Femur (tissue), 1 donor: ENCODE measurements around the gene PSEN2.
"Not testable (repeated sequence)": the region's sequence is repeated elsewhere in the genome, so short reads cannot be mapped to it uniquely, and the experiment has no call there.

Experiments
- DNase-seq: peaks from one replicate; pipeline ENCODE4 v3.0.0-alpha.2; 2017

PSEN2 gene

DNA sequence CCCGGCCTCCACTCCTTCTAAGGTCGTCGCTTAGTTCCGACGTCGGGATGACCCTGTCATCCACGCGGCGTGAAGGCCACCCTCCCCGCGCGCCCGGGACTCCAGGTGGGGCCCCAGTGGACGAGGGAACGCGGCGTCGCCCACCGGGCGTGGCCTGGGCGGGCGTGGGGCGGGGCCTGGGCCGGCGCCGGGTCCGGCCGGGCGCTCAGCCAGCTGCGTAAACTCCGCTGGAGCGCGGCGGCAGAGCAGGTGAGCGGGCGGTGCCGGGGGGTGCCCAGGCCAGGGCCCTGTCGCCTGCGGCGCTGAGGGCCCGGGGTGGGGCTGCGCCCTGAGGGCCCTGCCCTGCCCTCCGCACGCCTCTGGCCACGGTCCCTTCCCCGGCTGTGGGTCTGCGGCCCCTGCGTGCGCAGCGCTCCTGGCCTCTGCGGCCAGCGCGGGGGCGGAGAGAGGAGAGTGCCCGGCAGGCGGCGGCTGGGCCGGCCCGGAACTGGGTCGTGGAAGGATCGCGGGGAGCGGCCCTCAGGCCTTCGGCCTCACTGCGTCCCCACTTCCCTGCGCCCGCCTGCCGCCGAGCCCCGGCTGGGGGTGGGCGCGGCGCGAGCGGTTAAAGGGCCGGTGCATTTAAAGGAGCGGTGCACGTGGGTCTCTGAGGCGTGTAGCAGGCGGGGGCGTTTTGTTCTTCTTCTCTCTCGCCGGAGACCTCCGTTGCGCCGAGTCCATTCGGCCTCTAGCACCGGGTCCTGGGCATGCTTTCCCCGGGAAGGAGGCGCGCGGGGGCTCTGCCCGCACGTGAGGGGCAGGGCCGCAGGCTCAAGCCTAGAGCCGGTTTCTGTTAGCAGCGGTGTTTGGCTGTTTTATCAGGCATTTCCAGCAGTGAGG, at the start of gene PSEN2:
Gene PSEN2 (plus strand): TSS at position 216 of the 879 bp plus-strand sequence. CDS start 11,292 bp downstream, outside the sequence.
- DNase-seq = peak; percentile 65

DNA sequence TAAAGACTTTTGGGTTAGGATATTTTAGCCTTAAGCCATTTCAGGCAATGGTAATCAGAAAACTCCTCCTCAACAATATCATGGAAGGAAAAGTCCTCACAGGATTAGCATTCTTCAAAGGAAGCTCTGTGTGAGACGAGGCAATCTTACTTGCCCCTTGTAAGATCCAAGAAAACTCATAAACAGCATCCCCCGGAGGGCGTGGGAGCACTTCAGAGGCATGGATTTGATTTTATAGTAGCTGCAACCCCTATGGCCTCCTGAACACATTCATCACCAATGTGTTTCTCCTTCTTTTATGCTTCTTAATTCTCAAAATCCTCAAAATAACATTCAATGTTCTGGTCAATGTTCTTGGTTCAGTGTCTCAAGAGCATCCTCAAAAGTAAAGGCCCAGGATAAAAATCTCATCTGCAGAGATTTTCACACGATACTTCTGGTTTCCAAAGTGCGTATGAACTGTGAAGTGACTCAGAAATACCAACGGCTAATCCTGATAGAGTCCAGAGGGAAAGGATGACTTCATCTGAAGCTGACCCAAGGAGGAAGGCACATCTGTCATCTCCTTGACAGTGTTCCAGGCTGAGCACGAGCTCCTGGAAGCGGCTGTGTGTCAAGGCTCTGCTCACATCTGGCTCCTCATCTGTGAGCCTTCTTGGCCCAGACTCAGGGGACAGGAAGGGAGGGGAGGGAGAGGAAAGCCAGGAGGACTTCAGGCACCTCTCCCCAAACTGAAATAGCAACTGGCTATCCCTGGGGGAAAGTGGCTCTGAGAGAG, 49.3 kb upstream of the PSEN2 start:
- DNase-seq = peak; percentile 93

DNA sequence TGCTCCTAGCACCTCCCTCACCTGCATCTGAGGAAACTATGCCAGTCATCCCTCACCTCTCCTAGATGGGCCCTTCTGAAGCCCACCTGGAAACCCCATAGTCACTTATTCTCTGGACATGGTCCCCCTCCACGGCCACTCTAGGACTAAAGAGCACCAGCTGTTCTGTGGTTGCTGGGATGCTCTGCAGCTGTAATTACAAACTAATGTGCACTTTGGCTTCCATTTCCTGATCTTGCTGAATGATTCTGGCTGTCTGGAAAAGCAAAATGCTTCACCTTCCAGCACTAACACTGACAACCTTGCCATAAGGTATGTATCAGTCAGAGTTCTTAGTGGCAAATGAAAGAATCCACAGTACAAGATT, 48.7 kb upstream of the PSEN2 start:
- DNase-seq = no peak

DNA sequence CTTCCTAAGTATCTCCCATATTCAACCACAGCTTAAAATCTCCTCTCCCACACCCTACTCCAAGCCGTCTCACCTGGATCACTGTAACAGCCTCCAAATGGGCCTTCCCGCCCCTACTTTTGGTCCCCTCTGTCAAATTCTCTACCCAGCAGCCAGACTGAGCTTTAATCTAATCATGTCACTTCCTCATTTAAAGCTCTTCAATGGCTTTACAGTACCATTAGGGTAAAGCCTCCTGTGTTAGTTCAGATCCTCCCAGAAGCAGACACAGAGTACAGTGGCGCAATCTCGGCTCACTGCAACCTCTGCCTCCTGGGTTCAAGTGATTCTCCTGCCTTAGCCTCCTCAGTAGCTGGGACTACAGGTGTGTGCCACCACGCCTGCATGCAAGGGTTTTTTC, 46.8 kb upstream of the PSEN2 start:
- no peak for DNase-seq

DNA sequence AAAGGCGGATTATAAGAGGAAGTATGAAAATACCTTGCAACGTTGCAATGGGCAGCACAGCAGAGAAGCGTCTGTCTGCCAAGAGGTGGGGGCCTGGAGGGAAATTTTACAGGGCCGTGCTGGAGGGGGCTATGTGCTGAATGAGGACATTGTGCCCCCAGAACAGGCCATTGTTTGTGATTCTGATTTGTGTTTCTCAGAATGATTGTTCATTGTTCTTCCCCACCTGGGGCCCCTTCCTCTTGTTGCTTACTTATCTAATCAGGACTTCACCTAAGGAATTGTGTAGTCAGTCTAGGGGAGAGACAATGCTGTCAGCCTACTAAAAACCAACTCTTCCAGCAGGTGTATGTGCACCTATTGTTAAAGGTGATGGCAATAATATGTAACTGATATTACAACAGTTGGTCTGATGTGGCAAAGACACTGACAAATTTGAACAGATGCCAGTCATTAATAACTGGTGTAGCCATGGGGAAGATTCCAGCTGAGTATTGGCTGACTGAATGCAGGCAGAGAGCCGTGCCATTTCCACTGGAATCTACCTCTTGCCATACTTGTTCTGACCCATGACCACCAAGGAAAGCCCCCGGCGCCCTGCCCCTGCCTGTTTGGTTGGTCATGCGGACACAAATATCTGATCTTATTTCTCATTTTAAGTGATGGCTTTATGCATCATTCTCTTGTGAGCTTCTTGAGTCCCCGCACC, 45.2 kb upstream of the PSEN2 start:
- DNase-seq = no peak

DNA sequence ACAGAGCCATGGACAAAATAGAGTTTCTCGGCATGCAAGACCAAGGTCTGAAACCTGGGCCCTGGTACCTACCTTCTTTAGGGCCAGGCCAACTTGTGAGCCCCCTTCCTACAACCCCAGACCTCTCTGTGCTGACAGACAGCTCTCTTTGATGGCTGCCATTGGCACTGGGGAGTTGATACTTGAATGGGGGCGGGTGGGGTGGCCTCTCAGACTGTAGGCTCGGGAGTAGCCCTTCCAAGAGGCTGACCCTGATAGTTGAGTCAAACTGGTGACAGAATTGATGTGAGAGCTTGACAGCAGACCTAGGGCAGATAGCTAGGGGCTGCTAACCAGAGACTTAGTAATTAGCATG, 44.7 kb upstream of the PSEN2 start:
- DNase-seq = no peak

DNA sequence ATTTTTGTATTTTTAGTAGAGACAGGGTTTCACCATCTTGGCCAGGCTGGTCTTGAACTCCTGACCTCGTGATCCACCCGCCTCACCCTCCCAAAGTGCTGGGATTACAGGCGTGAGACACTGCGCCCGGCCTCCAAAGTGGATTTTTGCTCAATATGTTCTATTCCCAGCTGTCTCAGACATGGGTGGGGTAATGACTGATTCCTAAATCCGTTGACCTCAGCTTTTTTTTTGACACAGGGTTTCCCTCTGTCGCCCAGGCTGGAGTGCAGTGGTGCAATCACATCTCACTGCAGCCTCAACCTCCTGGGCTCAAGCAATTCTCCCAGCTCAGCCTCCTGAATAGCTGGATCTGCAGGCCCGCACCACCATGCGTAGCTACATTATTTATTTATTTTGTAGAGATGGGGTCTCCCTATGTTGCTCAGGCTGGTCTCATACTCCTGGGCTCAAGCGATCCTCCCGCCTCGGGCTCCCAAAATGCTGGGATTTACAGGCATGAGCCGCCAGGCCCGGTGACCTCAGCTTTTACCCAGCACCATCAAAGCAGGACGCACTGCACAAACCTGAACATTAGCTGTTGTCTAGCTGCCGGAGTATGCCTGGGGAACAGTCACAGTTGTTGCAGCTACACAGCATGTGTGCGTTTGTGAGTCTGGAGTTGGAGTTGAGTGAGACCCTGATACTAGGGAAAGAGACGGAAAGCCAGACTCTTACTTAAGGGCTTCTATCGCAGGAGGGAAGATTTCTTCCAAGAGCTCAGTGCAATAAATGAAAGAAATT, 43.7 kb upstream of the PSEN2 start:
- no peak for DNase-seq

DNA sequence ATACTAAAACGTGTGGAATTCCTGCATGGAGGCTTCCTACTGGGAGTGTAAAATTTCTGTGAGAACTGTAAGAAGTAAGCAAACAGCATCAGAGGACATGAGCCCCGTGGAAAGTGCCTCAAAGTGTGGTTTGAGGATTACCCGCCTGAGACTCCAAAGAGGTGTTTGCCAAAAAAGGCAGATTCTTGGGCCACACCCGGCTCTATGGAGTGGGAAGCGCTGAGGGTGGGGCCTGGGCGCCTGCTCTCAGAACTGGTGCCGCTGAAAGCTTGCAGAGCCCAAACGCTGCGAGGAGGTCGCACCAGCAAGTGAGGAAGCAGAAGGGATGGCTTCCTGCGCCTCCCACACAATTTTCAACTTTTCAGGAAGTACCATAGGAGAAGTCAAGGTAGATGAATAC, 43.0 kb upstream of the PSEN2 start:
- peak; percentile 80 for DNase-seq

DNA sequence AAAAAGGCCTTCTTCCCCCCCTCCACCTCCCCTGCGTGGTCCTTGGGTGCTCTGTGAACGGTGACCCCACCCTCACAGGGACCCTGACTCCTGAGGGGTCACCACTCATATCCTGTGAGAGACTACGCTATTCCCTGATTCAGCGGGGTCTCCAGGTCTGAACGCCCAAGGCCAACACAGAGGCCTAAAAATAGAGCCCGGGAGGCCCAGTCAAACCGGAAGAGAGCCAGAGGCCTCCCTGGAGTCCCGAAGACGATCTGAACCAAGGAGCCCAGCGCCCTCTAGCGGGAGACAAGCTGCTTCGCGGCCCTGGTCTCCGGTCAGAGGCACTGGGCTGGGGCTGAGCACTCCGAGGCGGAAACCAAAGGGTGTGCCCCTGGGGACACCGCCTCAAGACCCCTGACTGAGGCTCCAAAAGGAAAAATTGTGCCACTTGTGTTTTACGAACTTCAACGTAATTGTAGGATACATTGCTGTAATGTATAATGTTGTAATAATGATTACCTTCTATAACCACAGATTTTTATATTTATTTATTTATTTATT, 42.4 kb upstream of the PSEN2 start:
- peak; percentile 97 for DNase-seq

DNA sequence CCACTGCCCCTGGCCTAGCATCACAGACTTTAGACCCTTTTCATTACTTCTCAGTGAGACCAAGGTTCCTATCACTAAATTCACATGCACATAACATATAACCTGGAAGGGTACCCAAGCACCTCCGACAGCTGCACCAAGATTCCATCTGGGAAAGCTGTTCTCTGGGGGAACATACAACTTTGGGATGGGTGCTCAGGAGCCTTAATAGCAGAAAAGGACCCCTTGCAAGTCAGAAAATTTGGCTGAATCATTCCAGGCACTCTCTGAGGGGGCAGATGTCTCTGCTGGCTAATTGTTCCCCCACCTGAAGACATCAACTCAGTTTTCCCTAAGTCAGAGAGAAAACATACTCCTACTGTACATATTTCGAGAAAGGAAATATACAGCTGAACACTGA, 41.3 kb upstream of the PSEN2 start:
- no peak for DNase-seq

DNA sequence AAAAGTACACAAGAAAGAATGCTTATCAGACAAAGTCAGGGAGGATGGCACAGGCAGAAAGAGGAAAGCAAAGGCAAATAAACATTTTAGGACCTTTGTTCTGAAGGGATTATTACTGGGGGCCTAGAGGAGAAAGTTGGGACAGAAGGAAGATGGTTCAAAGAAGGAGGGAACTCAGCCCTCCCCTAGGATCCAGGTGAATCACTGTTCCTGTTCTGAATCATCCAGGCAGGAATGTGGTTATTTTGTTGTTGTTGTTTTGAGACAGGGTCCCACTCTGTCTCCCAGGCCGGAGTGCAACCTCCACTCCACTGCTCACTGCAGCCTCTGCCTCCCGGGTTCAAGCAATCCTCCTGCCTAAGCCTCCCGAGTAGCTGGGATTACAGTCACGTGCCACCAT, 38.5 kb upstream of the PSEN2 start:
- DNase-seq = no peak

DNA sequence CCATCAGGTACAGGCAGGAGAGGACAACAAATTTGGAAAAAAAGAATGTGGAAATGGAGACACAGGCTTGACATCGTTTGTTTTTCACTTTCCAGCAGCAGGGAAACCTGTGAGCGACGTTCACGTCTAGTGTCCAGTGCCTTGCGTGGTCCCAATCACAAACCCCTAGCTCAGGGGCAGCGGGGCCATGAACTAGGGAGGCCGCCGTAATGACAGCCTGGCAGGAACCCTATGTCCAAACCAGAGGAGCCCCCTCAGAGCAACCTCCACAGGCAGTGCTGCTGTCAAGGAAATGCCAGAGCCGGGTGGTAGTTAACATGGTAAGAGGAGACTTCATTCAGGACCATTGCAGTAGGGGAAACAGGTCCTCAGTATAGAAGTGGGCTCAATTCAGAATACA, 37.8 kb upstream of the PSEN2 start:
- no peak for DNase-seq

DNA sequence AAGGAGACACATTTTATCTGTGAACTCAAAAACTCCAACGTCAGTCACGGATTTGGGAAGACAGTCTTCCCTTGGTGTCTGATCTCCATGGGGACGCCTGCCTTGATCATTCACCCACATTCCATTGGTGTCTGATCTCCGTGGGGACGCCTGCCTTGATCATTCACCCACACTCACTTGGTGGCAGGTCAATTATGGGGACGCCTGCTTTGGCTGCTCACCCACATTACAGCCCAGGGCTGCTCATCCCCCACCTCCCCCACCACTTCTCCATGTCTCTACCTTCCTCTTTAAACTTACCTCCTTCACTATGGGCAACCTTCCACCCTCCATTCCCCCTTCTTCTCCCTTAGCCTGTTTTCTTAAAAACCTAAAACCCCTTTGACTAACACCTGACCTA, 36.2 kb upstream of the PSEN2 start:
- not testable (repeated sequence) for DNase-seq

DNA sequence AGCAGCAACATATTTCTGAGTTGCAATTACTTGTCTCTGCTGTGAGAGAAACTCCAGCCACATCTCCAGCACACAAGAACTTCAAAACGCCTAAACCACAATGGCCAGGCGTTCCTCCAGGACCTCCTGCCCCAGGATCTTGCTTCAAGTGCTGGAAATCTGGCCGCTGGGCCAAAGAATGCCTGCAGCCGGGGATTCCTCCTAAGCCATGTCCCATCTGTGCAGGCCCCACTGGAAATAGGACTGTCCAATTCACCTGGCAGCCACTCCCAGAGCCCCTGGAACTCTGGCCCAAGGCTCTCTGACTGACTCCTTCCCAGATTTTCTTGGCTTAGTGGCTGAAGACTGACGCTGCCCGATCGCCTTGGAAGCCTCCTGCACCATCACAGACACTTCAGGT, 35.0 kb upstream of the PSEN2 start:
- DNase-seq = peak; percentile 42

DNA sequence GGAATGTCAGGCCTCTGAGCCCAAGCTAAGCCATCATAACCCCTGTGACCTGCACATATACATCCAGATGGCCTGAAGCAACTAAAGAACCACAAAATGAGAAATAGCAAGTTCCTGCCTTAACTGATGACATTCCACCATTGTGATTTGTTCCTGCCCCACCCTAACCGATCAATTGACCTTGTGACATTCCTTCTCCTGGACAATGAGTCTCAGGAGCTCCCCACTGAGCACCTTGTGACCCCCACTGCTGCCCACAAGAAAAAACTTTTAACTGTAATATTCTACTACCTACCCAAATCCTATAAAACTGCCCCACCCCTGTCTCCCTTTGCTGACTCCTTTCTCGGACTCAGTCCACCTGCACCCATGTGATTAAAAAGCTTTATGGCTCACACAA, 32.5 kb upstream of the PSEN2 start:
- DNase-seq = not testable (repeated sequence)

DNA sequence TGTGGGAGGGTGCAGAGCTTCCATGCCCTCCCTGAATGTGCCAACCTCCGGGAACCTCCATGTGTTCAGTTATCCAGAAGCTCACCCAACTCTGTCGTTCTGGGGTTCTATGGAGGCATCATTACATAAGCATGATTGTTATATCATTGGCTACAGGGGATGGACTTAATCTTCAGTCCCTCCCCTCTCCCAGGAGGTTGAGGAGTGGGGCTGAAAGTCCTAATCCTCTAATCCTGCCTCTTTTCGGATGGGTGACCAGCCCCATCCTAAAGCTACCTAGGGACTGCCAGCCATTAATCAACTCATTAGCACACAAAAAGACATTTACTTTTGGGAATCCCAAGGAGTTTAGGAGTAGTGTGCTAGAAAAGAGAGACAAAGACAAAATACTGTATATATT, 32.0 kb upstream of the PSEN2 start:
- DNase-seq = no peak

DNA sequence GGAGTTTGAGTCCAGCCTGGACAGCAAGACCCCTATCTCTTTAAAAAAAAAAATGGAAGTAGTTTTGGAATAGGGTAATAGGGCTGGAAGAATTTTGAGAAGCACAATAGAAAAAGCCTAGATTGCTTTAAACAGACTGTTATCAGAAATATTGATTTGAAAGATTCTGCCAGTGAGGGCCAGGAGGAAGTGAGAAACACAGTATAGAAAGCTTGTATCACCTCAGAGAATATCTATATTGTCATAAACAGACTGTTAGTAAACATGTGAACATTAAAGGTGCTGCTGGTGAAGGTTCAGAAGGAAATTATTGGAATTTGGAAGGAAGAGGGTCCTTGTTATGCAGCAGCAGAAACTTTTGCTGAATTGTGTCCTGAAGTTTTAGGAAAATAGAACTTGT, 24.8 kb upstream of the PSEN2 start:
- DNase-seq = no peak

DNA sequence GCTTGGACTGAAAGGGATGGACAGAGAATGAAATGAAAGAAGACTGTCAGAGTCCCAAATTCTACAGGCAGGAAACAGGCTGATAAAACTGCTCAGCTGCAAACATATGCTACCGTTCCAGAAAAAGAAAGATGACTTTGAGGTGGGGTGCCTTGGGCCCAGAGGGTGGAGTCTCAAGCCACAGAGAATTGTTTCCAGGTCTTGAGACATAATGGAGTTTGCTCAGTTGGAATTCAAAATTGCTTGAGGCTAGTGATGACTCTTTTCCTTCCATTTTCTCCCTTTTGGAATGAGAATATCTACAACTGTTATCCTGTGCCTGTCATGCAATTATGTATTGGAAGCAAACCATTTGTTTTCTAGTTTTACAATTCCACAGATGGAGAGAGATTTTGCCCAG, 23.6 kb upstream of the PSEN2 start:
- no peak for DNase-seq

DNA sequence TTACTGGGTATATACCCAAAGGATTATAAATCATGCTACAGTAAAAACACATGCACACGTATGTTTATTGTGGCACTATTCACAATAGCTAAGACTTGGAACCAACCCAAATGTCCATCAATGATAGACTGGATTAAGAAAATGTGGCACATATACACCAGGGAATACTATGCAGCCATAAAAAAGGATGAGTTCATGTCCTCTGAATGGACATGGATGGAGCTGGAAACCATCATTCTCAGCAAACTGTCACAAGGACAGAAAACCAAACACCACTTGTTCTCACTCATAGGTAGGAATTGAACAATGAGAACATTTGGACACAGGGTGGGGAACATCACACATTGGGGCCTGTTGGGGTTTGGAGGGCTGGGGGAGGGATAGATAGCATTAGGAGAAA, 15.9 kb upstream of the PSEN2 start:
- DNase-seq = not testable (repeated sequence)

DNA sequence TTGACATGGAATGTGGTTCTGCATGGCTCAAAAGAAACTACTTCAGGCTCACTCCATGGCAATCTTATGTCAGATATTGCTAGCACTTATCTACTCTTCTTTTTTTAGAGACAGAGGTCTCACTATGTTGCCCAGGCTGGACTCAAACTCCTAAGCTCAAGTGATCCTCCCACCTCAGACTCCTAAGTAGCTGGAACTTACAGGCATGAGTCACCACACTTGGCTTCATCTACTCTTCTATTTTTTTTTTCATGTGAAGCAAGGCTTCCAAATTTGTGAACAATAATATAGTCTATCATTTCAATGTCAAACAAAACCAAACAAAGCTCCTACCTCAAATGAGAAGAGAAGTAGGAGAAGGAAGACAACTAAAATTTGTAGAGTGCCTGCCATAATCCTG, 7.5 kb upstream of the PSEN2 start:
- no peak for DNase-seq

DNA sequence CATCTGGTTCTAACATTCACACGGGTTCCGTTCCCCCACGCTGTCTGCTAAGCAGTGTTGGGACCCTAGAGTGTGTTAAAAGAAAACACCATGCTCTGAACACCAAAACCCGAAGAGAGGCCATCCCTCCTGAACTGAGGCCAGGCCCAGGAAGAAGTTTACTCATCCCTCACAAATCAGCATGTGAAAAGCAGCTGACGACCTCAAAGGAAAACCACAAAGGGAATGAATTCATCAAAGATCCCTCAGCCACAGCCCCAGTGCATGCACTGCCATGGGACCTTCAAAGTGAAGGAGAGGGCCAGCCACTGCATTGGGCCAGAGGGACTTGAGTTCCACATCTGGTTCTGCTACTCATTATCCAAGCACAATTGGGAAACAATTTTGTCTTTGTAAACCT, 7.0 kb upstream of the PSEN2 start:
- DNase-seq = no peak

DNA sequence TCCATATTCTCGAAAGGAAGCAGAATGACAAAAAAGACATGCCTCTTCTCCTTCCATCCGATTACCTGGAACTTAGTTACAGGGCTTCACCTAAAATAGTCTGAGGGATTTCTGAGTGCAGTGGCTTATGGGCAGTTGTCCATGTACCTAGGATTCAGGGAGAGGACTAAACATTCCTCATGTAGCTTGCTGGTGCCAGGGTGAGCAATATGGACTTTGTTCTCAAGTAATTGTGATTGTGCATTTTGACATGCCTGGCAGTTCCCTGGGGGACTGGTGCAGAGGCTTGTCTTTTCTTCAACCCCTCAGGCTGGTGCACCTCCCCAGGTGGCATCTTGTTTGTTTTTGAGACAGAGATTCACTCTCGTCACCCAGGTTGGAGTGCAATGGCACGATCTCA, 6.1 kb upstream of the PSEN2 start:
- DNase-seq = no peak

DNA sequence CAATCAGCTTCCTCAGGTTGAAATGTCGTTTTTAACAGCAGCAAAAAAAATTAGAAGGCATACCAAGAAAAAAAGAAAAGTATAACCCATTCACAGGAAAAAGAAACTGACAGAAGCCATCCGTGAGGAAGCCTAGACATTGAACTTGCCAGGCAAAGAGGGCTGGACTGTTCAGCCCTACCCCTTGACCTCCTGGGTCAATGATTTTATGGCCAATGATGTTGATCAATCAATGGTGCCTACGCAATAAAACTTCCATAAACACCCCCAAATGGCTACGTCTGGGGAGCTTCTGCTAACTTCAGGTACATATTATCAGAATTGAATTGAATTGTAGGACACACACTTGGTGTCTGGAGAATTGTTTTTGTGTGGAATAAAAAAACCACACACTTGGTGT, 4.8 kb upstream of the PSEN2 start:
- DNase-seq = no peak
